Measurements from ENCODE around the gene LAP3.
A peak's percentile ranks its signal among the peaks of the same experiment; 100 is the strongest.
"Not testable (repeated sequence)": the region's sequence is repeated elsewhere in the genome, so short reads cannot be mapped to it uniquely, and the experiment has no call there.

The LAP3 gene

DNA sequence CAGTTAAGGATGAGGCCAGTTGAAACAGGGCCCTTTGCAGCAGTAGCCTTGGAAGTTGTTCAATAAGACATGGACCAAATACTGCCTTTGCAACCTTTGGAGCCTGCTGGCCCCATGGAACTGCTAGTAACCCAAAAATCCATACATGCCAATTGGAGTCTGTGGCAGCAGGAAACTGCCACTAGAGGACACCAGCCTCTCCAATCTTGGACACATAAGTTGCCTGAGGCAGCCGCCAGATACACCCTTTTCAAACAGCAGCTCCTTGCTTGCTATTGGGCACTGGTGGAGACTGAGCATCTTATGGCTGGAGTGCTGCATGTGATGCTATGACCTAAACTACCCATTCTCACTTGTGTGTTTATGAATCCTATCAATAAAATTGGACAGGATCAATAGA lies 14.8 kb upstream of the LAP3 start:
- FAIRE-seq: no peak

DNA sequence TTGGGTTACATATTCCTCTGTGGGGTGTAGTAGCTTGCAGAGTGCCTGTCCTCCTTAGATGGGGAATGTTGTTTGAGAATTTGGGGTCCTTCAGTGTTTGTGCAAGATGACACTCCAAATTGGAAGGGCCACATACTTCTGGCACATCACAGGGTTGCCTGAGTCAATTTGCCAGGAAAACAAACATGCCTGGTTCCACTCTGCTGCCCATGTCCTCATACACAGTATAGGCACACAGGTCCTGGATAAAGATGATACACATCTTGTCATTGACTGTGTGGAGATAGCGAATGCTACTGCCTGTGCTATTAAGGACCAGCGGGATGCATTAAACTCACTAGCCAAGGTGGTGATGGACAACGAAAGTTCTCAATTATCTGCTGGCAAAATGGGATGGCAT lies 11.2 kb upstream of the LAP3 start:
- no peak for FAIRE-seq

DNA sequence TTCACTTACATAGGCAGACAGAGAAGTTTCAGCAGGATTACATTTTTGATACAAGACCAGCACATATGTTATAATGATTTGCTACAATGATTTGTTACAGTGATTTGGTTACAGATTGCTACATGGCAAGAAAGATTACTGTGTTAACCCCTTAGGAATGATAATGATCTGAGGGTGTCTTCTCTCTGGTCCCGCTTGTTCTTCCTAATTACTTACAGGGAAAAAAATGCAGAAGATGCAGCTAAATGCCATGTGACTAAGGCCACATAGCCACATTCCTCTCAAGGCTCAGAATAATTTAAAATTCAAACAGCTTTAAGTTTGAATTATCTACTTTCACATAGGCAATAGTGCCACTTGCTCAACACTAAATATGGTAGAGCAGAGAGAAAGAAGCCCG lies 9.7 kb upstream of the LAP3 start:
- no peak for FAIRE-seq

DNA sequence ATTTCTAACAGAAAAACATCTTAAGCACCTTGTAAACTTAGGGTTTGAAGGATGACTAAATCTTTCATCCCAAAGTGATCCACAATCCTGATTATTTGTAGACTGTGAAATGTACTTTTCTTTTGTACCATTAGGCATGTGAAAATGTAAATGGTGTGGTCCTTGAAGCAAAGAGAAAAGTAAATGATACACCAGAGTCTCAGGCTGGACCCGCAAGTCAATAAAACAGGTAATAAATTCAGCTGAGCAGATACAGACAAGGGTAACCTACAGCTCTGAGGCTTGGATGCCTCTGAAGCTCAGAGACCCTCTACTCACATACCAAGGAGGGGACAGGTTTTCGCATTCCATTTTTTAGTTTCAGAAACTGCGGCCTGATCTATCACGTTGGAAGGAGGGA lies 2.8 kb upstream of the LAP3 start:
- no peak for FAIRE-seq

DNA sequence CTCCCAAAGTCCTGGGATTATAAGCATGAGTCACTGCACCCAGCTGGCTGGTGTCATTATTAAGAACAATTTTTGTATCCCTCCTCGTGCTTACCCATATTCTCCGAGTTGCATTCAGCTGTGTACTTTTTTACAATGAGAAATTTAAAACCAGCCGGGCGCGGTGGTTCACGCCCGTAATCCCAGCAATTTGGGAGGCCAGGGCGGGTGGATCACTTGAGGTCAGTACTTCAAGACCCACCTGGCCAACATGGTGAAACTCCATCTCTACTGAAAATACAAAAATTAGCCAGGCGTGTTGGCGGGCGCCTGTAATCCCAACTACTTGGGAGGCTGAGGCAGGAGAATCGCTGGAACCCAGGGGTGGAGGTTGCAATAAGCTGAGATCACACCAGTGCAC lies 1.8 kb upstream of the LAP3 start:
- not testable (repeated sequence) for FAIRE-seq

DNA sequence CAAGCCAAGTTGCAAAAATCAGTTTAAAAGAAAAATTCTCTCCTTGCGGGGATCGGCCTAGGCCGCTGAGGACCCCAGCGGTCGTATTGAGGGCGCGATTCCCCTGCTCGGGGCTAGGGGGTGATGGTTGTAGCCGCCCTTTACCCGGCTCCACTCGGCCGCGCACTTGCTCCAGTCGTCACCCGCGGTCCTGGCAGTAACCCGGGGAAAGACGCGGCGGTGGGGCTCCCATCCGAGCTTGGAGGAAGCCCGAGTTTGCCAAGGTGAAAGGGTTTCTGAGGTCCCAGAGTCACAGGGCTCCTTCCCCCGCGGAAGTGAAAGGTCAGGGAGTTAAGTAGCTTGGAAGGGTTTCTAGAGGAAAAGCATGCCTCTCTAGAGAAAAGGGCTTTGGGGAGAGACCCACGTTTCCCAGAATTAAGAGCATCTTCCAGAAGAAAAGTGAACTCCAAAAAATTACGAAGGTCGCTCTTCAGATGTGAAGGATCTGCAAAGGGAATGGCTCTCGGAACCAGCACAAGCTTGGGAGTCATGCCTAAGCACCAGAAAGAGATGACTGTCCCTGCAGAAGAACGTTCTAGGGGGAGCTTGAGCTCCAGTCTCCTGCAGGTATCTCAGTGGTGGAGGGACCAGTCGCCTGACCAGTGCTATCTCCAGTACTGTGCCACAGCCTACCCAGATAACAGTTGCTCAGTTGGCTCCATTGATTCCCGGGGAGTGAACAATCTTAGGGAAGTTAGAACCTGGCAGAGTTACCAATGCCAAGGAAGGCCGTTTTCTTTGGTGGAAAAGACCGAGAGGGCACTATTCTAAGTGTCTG lies 875 bp downstream of the LAP3 start:
- FAIRE-seq: no peak

DNA sequence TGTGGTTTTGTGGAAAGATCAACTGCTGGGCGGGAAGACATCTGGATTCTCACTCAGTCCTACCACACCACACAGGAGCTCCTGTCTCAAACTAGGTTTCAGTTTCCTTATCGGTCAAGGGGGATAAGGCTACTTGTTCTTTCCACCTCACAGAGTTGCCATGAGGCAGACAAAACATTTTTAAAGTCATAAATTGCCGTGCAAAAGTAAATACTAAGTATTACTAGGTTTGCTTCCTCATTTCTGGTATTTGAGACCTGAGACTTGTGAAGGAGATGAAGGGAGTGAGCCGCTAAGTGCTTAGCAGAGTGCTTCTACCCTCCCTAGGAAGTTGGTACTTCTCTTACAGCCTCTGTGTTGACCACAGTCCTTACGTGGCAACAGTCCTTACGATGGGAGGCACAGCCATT lies 1.5 kb downstream of the LAP3 start:
- FAIRE-seq: no peak

DNA sequence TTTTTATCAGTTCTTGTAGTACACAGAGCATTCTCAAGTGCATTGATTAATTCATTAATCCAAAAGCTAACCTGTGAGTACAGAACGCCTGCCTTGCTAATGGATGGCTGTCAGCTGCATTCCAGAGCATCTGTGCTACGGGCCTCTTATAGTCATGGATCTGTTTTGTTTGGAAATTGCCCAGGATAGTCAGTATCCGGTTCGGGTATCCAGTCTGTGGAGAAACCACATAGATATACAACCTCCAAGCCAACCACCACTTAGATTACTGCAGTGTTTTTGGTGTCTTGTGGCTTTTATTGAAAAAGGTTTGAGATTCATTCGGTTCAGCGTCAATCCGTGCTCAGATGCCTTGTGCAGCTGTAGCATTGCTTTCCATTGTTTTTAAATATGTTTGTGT lies 4.0 kb downstream of the LAP3 start:
- no peak for FAIRE-seq

DNA sequence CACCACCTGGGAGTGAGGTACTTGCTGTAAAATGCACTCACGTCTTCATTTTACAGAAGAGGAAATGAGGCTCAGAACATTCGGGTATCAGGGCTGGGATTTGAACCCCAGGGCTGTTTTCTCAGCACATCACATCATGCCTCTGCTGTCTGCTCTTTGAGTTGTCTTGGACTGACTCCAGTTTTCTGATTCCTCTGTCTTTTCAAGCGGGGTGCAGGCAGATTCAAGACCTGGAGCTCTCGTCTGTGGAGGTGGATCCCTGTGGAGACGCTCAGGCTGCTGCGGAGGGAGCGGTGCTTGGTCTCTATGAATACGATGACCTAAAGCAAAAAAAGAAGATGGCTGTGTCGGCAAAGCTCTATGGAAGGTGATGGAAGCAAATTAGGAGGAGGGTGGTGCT lies 6.3 kb downstream of the LAP3 start:
- FAIRE-seq: no peak

DNA sequence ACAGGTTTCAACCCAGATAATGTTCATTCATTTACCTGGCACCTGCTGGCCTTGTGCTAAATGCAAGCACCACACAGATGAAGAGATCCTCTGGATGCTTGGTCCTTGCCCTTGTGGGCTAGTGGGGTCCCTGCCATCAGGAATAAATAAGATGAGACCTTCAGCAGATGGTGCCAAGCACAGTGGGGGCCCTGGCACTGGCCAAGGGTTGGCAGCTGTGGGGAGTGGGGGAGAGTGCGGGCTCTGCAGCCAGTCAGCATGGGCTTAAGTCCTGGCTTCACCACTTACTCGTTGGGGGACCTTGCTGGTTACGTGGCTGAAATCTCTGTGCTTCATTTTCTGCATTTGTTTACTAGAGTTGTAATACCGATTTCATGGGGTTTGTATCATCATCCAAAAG lies 6.9 kb downstream of the LAP3 start:
- no peak for FAIRE-seq

DNA sequence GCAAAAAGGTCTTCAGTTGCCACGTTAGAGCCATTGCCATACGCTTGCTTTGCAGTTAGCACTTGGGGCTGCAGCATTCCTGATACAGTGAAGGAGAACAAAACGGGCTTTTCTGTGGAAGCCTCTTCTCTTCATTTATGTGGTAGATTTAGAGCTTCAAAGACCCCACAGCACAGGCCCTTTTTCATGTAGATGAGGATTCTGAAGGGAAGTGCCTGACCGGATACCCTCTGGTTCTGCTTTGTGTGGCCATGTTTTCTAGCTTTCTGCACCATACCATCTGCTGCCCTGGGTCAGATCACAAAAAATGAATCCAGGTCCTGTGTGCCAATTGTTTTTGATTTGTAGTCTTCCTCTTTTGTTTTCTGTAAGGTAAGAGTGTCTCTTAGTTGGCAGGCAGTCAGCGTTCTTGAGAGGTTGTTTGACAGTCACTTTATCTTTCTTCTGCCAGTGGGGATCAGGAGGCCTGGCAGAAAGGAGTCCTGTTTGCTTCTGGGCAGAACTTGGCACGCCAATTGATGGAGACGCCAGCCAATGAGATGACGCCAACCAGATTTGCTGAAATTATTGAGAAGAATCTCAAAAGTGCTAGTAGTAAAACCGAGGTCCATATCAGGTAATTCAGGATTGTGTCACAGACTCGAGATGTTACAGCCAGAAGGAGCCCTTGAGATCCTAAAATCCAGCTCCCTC lies 7.7 kb downstream of the LAP3 start:
- no peak for FAIRE-seq

DNA sequence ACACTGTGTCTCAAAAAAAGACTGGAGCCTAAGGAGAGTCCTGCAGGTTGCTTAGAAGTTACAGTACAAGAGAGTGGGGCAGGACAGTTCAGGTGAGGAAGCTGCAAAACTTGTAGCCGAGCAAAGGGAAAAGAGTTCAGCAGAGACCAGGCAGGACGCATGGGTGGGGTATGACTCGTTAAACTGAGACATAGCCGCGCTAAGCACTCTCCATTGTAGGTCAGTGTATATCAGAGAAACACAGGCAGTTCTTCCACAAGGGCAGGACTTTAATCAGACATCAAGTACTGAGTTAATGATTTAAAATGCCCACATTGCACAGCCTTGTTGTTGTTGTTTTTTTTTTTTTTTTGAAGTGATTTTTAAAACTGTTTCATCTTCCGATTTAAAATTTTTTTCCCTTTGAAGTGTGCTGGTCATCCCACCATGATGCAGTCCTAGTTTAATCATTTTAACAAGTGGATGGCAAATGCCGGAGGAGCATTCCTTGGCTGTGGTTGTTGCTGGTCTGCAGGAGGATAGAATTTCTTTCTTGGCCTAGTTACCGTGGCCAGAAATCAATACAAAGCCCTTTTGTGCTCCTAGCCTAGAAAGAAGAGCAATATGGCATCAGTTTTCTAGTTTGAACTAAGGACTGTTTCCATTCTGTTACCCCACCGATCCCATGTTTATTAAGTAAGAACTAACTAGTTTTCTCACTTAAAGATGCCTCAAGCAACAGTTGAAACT lies 10.3 kb downstream of the LAP3 start:
- FAIRE-seq: no peak

DNA sequence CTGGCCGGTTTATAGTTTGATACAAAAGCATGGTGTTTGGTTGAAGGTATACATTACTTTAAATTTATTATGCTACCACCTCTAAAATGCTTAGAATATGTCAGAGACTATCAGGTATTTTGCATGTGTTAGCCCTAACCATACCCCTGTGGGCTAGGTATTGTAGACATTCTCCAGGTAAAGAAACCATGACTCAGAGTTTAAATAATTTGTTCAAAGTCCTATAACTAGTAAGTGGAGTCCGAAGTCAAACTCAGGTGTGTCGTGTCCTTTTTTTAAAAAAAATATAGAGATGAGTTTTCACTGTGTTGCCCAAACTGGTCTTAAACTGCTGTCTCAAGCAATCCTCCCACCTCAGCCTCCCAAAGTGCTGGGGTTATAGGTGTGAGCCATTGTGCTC lies 12.4 kb downstream of the LAP3 start:
- FAIRE-seq: no peak

DNA sequence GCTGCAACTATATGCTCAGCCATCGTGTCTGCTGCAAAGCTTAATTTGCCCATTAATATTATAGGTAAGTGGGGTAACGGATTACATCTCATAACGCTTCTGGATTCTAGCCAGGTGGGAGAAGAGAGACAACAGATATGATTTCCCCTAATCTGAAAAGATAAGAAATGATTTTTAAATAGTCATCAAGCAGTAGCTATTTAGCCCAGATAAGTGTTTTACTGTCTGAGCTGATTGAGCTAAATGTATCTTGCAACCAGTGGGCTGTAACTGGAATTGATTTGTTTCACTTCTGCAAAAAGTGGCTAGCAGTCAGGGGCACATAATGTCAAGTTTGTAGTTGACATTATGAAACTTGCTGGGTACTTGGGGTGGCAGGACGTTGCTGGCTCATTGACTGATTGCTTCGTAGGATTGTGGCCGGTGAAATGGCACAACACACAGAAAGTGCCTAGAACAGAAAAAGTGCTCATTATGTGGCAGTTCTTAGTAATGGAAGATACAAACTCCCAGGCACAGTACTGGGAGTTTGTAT lies 18.5 kb downstream of the LAP3 start:
- no peak for FAIRE-seq

DNA sequence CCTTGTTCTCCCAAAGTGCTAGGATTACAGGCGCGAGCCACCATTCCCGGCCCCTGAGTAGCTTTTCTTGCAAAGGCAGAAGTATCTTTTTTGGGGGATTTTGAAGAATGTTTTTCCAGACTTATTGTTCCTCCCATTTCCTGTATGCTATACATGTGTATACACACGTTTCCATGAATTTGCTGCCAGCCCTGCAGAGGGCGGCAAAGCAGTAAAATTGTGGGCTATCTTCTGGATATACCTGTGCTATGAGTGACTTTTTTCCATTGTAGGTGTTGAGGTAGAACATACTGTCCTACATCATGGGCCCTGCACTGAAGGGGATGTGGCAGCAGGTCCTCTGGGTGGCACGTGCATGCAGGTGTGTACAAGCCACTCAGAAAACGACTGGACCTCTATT lies 20.5 kb downstream of the LAP3 start:
- no peak for FAIRE-seq

DNA sequence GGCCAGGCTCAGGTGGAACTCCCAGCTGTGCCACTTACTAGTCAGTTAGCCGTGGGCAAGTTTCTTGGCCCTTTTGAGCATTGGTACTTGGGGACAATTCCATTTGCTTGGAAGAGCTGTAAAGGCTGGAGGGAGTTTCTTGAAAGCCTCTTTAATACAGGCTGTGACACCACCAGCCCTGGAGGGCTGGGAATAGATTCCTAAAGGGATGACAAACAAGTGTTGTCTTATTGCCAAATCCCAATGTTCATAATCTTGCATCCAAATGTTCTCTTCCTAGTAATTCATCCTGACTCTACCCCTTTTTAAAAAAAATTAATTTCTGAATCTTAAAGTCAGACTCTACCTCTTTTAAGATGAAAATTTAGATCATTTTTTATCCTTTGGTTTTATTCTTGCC lies 22.8 kb downstream of the LAP3 start:
- no peak for FAIRE-seq

DNA sequence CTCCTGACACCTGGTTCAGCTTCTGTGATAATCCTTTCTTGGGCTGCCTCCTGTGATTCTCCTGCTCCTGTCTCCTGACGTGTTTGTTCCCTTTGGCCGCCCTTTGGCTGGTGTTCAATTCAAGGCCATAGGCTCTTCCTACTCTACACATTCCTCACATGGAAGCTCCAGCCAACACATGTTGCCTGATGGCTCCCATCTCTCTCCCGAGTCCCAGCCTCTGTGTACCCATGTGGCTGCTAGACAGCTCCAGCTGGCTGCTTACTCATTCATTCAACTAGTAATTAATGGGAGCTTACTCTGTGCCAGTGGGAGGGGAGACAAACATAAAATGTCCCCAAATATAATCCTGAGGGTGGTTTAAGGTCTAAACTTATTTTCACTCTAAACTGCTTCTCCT lies 28.2 kb downstream of the LAP3 start:
- FAIRE-seq: no peak

DNA sequence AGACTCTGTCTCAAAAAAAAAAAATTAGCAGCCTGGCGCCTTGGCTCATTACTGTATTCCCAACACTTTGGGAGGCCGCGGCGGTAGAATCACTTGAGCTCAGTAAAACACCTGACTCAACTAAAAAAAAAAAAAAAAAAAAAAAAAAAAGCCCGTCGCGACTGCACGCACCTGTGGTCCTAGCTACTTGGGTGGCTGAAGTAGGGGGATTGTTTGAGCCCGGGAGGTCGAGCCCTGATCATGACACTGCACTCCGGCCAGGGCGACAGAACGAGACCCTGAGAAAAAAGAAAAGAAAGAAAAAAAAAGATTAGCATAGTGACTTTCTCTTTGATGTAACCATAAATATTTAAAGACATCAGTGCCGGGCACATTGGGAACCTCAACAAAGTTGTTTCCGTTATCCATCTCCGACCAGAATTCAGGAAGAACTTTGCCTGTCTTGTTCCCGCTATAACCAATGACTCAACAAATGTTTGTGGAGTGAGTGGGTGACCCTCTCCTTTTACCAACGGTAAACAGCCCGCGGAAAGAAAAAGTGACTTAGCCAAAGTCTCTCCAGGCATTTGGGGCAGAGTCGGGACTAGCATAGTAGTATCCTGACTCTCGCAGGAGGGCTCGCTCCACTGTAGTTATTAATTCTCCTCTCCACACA lies 36.9 kb downstream of the LAP3 start:
- FAIRE-seq: no peak

DNA sequence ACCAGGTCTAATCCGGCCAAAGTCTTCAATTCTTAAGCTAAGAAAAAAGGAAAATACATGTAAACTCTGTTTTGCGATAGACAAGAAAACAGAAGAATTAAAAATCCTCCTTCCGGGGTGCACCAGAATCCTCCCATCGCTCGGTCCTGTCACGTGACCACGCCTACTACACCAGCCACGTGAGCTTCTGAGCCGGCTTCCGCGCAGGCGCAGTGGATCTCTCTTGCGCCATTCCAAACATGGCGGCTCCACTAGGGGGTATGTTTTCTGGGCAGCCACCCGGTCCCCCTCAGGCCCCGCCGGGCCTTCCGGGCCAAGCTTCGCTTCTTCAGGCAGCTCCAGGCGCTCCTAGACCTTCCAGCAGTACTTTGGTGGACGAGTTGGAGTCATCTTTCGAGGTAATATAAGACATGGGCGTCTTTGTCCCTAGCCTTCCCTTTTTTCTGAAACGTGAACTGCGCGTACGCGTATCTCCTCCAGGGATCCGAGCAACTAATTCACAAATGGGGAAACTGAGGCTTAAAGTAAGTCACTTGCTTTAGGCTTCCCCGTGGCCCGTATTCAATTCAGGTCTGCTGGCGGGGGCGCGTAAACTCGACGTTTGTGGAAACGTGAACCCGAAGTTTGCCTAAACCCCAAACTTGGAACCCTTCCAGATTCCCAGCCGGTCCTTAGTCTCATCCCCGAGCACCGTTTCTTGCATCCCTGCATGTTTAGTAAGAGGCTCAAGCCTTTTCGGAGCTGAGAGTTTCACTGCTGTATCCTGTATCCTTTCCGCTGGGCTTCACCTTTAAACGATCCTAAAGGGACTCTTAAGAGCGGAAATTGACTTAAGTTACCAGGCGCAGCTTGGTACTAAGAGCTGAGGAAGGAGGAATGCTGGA lies 37.7 kb downstream of the LAP3 start, which contains the start of gene MED28:
Gene MED28, plus strand, starts transcription at position 226 of the 884 bp plus-strand sequence. Its CDS starts 14 bp downstream, at position 240.
- FAIRE-seq: peak; percentile 63

DNA sequence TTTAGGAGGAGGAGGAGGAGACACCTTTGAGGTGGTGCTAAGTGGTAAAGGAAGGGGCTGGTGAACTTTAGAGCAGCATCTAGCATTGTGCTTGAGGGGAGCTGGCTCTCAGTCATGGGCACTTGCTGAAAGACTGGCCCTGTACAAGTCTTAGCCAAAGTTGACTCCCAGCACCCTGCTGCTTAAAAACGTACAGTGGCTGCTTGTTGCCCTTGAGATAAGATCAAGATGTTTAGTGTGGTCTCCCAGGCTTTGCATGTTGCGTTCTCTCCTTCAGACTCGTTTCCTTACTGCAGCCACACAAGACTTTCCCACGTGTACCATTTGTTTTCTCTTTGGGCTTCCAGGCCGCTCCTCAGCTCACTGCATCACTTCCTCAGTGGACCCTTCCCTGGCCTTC lies 39.3 kb downstream of the LAP3 start:
- no peak for FAIRE-seq

DNA sequence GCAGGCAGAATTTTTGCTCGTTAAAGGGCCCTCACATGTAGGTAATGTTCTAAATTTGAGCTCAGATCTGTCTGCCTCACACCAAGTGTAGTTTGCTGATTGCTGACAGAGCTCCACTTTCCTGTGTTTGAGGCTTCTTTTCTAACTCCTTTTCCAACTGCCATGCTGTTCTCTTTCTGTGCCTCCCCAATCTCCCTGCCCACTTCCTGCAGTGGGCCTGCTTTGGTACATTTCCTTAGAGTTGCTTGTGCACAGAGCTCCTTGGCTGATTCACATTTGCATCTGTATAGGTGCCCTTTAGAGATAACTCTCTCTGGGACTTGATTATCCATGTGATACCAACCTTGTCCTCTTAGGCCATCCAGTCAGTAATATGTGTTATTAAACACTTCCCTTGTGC lies 41.9 kb downstream of the LAP3 start:
- no peak for FAIRE-seq
